ENCODE data around the gene DENND1A.

DNA sequence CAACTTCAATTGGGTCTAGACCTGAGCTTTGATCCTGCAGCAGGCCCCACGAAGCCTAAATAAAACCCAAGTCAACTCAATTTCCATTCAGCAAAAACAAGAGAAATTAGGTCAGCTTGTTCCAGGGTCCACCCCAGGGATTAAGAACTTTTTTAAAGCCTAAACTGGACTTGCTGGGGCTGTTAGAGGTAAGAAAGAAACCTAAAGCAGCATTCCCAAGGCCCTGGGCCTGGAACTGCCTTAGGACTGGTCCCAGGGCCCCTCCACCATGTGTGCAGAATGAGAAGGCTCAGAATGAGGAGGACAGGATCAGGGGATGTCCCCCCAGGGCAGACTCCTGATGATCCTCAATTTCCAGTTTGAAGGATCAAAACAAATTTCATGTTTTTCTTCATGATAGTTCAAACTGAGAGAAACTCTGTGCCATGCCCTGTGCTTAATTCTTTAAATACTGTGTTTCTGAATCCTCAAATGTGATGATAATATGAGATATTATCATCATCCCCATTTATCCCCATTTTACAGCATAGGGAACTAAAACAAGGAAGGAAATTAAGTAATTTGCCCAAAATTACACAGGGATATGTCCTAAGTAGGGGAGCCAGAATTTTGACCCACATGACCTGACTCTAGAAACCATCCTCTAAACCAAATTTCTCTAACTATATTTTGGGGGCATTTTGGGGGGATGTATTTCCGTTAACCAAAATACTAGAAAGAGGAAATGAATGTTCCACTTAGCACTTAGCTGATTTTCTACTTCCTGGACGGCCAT, 64.5 kb downstream of the DENND1A start:
- TF ChIP-seq SP1 (IDR thresholded peaks at IDR 0.05): no peak
- TF ChIP-seq, protein P1, sequence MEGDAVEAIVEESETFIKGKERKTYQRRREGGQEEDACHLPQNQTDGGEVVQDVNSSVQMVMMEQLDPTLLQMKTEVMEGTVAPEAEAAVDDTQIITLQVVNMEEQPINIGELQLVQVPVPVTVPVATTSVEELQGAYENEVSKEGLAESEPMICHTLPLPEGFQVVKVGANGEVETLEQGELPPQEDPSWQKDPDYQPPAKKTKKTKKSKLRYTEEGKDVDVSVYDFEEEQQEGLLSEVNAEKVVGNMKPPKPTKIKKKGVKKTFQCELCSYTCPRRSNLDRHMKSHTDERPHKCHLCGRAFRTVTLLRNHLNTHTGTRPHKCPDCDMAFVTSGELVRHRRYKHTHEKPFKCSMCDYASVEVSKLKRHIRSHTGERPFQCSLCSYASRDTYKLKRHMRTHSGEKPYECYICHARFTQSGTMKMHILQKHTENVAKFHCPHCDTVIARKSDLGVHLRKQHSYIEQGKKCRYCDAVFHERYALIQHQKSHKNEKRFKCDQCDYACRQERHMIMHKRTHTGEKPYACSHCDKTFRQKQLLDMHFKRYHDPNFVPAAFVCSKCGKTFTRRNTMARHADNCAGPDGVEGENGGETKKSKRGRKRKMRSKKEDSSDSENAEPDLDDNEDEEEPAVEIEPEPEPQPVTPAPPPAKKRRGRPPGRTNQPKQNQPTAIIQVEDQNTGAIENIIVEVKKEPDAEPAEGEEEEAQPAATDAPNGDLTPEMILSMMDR (IDR thresholded peaks at IDR 0.05; ENCODE audit: low read depth, low read length, missing input control): no peak
- TF ChIP-seq, protein P2, sequence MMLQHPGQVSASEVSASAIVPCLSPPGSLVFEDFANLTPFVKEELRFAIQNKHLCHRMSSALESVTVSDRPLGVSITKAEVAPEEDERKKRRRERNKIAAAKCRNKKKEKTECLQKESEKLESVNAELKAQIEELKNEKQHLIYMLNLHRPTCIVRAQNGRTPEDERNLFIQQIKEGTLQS (IDR thresholded peaks at IDR 0.05): no peak
- TF ChIP-seq TAF1 (conservative IDR thresholded peaks at IDR 0.05): no peak
- no peak for TF ChIP-seq YY1 (IDR thresholded peaks at IDR 0.05)
- no peak for TF ChIP-seq JUND (IDR thresholded peaks at IDR 0.05)
- TF ChIP-seq, protein P3, sequence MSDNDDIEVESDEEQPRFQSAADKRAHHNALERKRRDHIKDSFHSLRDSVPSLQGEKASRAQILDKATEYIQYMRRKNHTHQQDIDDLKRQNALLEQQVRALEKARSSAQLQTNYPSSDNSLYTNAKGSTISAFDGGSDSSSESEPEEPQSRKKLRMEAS (IDR thresholded peaks at IDR 0.05): no peak
